ENCODE results near the gene FFAR3.
"Not testable (repeated sequence)": the region's sequence is repeated elsewhere in the genome, so short reads cannot be mapped to it uniquely, and the experiment has no call there.

Gene FFAR3

DNA sequence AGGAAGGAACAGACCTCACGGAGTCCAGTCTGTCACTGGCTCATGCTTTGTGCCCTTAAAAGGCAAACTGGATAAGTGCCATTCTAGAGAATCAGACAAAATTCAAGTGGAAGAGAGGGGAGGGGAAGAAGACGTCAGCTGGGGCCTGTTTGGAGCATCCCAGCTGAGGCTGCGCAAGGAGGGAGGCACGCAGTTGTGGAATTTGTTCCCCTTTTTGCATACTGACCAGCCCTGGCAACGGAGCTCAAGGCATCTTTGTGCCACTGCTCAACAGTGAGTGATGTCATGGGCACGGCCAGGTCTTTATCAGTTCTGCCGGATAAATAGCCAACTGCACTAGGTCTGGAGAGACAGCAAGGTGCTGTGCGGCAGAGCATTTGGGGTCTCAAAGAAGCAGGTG is 12.5 kb downstream of the FFAR3 start, which contains the start of gene GPR42:
TSS of gene GPR42 (plus strand) at position 347 of the 400 bp plus-strand sequence. CDS start 292 bp downstream, outside the sequence.
- no peak for DNase-seq (ENCODE audit: low read depth in 1 of 2, low spot score in 1 of 2)
- H3K27me3 ChIP-seq (ENCODE audit: insufficient read depth, poor library complexity, severe bottlenecking) = no peaks in the 10 kb centered on the region
- H3K27ac ChIP-seq (replicated peaks) = no peak within 1 kb of the TSS
- TF ChIP-seq, protein P1, sequence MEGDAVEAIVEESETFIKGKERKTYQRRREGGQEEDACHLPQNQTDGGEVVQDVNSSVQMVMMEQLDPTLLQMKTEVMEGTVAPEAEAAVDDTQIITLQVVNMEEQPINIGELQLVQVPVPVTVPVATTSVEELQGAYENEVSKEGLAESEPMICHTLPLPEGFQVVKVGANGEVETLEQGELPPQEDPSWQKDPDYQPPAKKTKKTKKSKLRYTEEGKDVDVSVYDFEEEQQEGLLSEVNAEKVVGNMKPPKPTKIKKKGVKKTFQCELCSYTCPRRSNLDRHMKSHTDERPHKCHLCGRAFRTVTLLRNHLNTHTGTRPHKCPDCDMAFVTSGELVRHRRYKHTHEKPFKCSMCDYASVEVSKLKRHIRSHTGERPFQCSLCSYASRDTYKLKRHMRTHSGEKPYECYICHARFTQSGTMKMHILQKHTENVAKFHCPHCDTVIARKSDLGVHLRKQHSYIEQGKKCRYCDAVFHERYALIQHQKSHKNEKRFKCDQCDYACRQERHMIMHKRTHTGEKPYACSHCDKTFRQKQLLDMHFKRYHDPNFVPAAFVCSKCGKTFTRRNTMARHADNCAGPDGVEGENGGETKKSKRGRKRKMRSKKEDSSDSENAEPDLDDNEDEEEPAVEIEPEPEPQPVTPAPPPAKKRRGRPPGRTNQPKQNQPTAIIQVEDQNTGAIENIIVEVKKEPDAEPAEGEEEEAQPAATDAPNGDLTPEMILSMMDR (IDR thresholded peaks at IDR 0.05; ENCODE audit: insufficient read depth, low read length) = no peak
- TF ChIP-seq, protein P2, sequence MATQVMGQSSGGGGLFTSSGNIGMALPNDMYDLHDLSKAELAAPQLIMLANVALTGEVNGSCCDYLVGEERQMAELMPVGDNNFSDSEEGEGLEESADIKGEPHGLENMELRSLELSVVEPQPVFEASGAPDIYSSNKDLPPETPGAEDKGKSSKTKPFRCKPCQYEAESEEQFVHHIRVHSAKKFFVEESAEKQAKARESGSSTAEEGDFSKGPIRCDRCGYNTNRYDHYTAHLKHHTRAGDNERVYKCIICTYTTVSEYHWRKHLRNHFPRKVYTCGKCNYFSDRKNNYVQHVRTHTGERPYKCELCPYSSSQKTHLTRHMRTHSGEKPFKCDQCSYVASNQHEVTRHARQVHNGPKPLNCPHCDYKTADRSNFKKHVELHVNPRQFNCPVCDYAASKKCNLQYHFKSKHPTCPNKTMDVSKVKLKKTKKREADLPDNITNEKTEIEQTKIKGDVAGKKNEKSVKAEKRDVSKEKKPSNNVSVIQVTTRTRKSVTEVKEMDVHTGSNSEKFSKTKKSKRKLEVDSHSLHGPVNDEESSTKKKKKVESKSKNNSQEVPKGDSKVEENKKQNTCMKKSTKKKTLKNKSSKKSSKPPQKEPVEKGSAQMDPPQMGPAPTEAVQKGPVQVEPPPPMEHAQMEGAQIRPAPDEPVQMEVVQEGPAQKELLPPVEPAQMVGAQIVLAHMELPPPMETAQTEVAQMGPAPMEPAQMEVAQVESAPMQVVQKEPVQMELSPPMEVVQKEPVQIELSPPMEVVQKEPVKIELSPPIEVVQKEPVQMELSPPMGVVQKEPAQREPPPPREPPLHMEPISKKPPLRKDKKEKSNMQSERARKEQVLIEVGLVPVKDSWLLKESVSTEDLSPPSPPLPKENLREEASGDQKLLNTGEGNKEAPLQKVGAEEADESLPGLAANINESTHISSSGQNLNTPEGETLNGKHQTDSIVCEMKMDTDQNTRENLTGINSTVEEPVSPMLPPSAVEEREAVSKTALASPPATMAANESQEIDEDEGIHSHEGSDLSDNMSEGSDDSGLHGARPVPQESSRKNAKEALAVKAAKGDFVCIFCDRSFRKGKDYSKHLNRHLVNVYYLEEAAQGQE (IDR thresholded peaks at IDR 0.05; ENCODE audit: insufficient replicate concordance, low read depth) = no peak
- TF ChIP-seq POLR2AphosphoS5 (IDR thresholded peaks at IDR 0.05; ENCODE audit: low read depth) (no peak), GABPA (IDR thresholded peaks at IDR 0.05; ENCODE audit: low read depth) (no peak), SPI1 (IDR thresholded peaks at IDR 0.05; ENCODE audit: borderline replicate concordance, low read depth) (no peak)
- no peak within 1 kb of the TSS for H3K4me3 ChIP-seq (replicated peaks; ENCODE audit: insufficient read depth, low read length)

- no peak for DNase-seq (ENCODE audit: low read depth in 1 of 2, low spot score in 1 of 2)
- Histone ChIP-seq H3K4me3 (replicated peaks; ENCODE audit: insufficient read depth, low read length) (no peak overlapping the region), H3K27me3 (ENCODE audit: insufficient read depth, poor library complexity, severe bottlenecking) (no peaks in the 10 kb centered on the region), H3K27ac (replicated peaks) (no peak overlapping the region)
- TF ChIP-seq GABPA (IDR thresholded peaks at IDR 0.05; ENCODE audit: low read depth) (no peak), POLR2AphosphoS5 (IDR thresholded peaks at IDR 0.05; ENCODE audit: low read depth) (no peak), SPI1 (IDR thresholded peaks at IDR 0.05; ENCODE audit: borderline replicate concordance, low read depth) (no peak)
- TF ChIP-seq, protein P2 (IDR thresholded peaks at IDR 0.05; ENCODE audit: insufficient replicate concordance, low read depth) = no peak
- TF ChIP-seq, protein P1 (IDR thresholded peaks at IDR 0.05; ENCODE audit: insufficient read depth, low read length) = no peak
These were observed 15.2 kb downstream of the FFAR3 start for GRCh38 chr19:35373492-35373891.

- H3K27me3 ChIP-seq (ENCODE audit: insufficient read depth, poor library complexity, severe bottlenecking); H3K4me3 ChIP-seq (replicated peaks; ENCODE audit: insufficient read depth, low read length); H3K27ac ChIP-seq (replicated peaks); DNase-seq (ENCODE audit: low read depth in 1 of 2, low spot score in 1 of 2): not testable (repeated sequence)
These were observed 15.8 kb downstream of the FFAR3 start for GRCh38 chr19:35374031-35374430.

DNA sequence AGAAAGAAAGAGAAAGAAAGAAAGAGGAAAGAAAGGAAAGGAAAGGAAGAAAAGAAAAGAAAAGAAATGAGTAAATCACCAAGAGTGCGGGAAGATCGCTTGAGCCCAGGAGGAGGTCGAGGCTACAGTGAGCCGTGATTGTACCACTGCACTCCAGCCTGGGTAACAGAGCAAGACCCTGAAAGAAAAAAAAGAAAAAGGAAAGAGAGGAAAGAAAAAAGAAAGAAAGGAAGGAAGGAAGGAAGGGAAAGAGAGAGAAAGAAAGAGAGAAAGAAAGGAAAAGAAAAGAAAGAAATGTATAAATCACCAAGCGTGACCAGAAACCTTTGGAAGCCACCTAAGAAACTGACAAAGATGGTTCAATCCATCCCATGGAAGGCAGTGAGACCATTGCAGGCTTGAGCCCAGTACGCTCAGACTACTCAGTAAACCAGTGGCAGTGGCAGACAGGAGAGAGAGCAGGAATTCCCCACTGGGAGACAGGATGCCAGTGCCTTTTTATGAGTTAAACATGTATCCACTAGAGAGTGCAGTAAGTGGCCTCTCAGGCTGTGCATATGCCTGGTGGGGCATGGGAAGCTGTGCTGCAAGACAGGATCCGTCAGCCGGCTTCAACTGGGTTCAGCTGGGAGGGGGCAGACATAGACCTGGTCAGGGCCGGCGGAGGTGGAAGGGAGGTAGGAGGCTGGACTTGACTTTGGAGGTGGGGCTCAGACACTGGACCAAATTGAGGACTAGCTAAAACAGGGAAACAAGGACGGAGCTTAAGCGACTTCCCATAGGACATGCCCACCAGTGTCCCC is 17.4 kb downstream of the FFAR3 start:
- TF ChIP-seq POLR2AphosphoS5 (IDR thresholded peaks at IDR 0.05; ENCODE audit: low read depth) (no peak), SPI1 (IDR thresholded peaks at IDR 0.05; ENCODE audit: borderline replicate concordance, low read depth) (no peak), GABPA (IDR thresholded peaks at IDR 0.05; ENCODE audit: low read depth) (no peak)
- TF ChIP-seq, protein P2 (IDR thresholded peaks at IDR 0.05; ENCODE audit: insufficient replicate concordance, low read depth) = no peak
- TF ChIP-seq, protein P1 (IDR thresholded peaks at IDR 0.05; ENCODE audit: insufficient read depth, low read length) = no peak
- Histone ChIP-seq H3K27ac (replicated peaks) (no peak overlapping the region), H3K4me3 (replicated peaks; ENCODE audit: insufficient read depth, low read length) (no peak overlapping the region), H3K27me3 (ENCODE audit: insufficient read depth, poor library complexity, severe bottlenecking) (no peaks in the 10 kb centered on the region)
- no peak for DNase-seq (ENCODE audit: low read depth in 1 of 2, low spot score in 1 of 2)
